Heart right ventricle (tissue), 16 donors: ENCODE results near the gene ALDH3B2. TPM values are rescaled to one million over a fixed set of nuclear protein-coding genes. Genes with fewer than 3 reads are reported as not detected.

Experiments used
- ATAC-seq, 8 donors: fragments of 200-7000 bp; cut with Tn5 transposase; one replicate each; pipeline ENCODE4 v1.9.1; 2020; ENCODE audit warnings: mild to moderate bottlenecking in 8 of 8, moderate library complexity in 8 of 8, moderate number of reproducible peaks in 1 of 8
- DNase-seq, 2 donors: peaks; one replicate each; pipeline ENCODE4 v3.0.0-alpha.2; 2020
- H3K27ac ChIP-seq, 10 donors: fragments of 200-600 bp; sonication (generic) in 2 of 10; one replicate each; pipeline versions ENCODE4 v1.5.0 to v1.8.0; 2020 to 2022; ENCODE audit warnings: mild to moderate bottlenecking in 3 of 10
- H3K27me3 ChIP-seq, 7 donors: fragments of 200-600 bp; one replicate each; pipeline ENCODE4 v1.8.0; 2021 to 2022; ENCODE audit warnings: mild to moderate bottlenecking in 2 of 7
- H3K36me3 ChIP-seq, 9 donors: fragments of 200-600 bp; sonication (generic) in 1 of 9; one replicate each; pipeline versions ENCODE4 v1.5.0 to v1.8.0; 2020 to 2022; ENCODE audit warnings: mild to moderate bottlenecking in 2 of 9
- H3K4me1 ChIP-seq, 9 donors: fragments of 200-600 bp; sonication (generic) in 1 of 9; one replicate each; pipeline versions ENCODE4 v1.5.0 to v1.8.0; 2020 to 2022; ENCODE audit warnings: mild to moderate bottlenecking in 4 of 9
- H3K4me3 ChIP-seq, 10 donors: fragments of 200-600 bp; sonication (generic) in 2 of 10; one replicate each; pipeline versions ENCODE4 v1.5.0 to v1.8.0; 2020 to 2022; ENCODE audit warnings: mild to moderate bottlenecking in 7 of 10, moderate library complexity in 2 of 10
- H3K9me3 ChIP-seq, 11 donors: fragments of 200-600 bp in 10 of 11; sonication (generic) in 2 of 11; one replicate each; pipeline versions ENCODE4 v1.5.0 to v1.8.0; 2013 to 2022; ENCODE audit warnings: mild to moderate bottlenecking in 2 of 11, control low read depth in 1 of 11, moderate library complexity in 1 of 11
- WGBS, 2 donors: extraction: QIAGEN DNeasy Blood & Tissue Kit; methylation state at CpG; one replicate each; pipeline ENCODE4 v1.1.7; 2013; ENCODE audit warnings: inconsistent platforms in 1 of 2; 5-methylcytosine and 5-hydroxymethylcytosine counted together
- intact Hi-C, 10 donors: fragments of 100-400 bp; cut with DNase I; formaldehyde crosslinking; loops; one replicate each; pipeline versions ENCODE4 v1.11.1 to v1.14.2; 2022
- polyA plus RNA-seq, 2 donors: library from polyadenylated mRNA; stranded (reverse); fragments of 200-250 nt; gene quantifications; one replicate each; pipeline ENCODE4 v1.2.3, GENCODE V29; 2013
- total RNA-seq, 10 donors: library from RNA; stranded (reverse); fragmentation: NEBNext Ultra II Directional in 3 of 10; extraction: Animal tissue kit (Norgen Biotek cat#: 25700) in 3 of 10; gene quantifications; one replicate each; pipeline versions ENCODE4 v1.2.1 to v1.2.4, GENCODE V29; 2021 to 2023
- TF ChIP-seq, protein P1 (sequence below), 9 donors: fragments of 200-600 bp; sonication (generic) in 2 of 9; IDR thresholded peaks; one replicate each; pipeline versions ENCODE4 v1.5.0 to v1.8.0; 2021 to 2022; ENCODE audit warnings: antibody characterized with exemption in 9 of 9, mild to moderate bottlenecking in 5 of 9, moderate library complexity in 1 of 9
- donor health status: Arrhythmogenic right ventricular cardiomyopathy.
- donor health status: ischemic (EF 13 %, LVEDD 7.1; RV severe dilation, severe dysfunction).
- donor health status: healthy with polysubstance abuse.
- donor health status: DM: no; HTN: yes; CAD: no.
- donor health status: DM: no; HTN: no; CAD: no.
- donor health status: ischemic (EF 25% LVEDD 6.9; RV normal size, moderate dysfunction).
- donor health status: ischemic (EF 25% LVEDD 5.7; RV mildly dilated, moderate dysfunction).
- donor health status: healthy.
- donor health status: DM: yes; HTN: yes; CAD: no.
- donor health status: Ischemic cardiomyopathy.
- donor health status: ischemic (EF 35%, LVEDD 5.7; RV mildly dilated, moderate dysfunction).
- donor health status: nonischemic (EF 11% LVEDD 7.7; RV severe dilation, severe dysfunction).
- donor health status: DM: yes; HTN: yes; CAD: no.
- donor health status: PGD.
- donor health status: ischemic (EF 29% LVEDD 5.4; RV normal size, mild dysfunction).
- donor health status: nonischemic (EF 23%, LVEDD 6.1; RV moderate dilation, normal function).

Gene ALDH3B2
- total and polyA plus RNA-seq, 12 donors: 0.03 TPM; not detected in 11

DNA sequence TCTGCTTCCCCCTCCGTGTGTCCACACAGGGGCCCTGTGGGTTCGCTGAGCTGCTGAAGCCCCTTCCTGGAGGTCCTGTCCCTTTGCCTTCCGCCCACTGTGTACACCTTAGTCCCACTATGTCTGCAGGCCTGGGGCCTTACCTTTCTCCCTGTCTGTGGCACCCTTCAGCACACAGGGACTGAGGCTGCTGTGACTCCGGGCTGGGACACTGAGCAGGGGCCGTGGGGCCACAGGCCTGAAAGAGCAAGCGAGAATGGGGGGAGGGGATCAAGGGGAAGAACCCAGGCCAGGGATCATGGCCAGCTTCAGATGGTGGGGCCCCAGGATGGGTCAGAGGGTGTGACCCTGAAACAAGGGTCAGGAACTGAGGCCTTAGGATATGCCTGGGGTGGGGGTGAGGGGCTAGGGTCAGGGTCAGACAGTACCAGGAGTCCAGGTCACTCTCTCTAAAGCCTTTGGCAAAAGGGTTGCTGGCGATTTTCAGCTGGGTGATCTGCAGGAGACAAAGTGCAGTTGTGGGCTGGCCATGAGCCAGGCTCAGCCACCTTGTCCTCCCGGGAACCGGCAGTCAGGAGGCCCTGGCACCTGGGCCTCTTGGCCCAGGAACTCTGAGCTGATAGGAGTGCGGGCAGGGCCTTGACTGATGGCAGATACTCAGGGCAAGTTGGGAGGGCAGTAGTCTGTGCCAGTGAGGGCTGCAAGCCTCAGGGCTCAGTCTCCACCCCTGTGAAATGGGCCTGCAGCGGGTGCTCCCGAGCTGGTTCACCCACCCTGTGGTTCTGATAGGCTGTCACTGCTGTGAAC lies 42.0 kb downstream of the ALDH3B2 start:
- H3K9me3 ChIP-seq: no peaks in the 10 kb centered on the region
- H3K4me3 ChIP-seq: no peak overlapping the region
- peak overlapping the region in 5 of 10 donors; percentile 28 to 51 (median 39) for H3K27ac ChIP-seq
- 76% methylated on average over 12 of the region's 12 CpGs for WGBS, 2 donors
- peaks cover 0 to 30% (median 19%) of the 10 kb centered on the region in 9 donors for H3K4me1 ChIP-seq
- H3K36me3 ChIP-seq: no peaks in the 10 kb centered on the region
- DNase-seq (peak in 1 of 2 donors; percentile 57), ATAC-seq (peak in 1 of 8 donors; percentile 6)
- H3K27me3 ChIP-seq: no peaks in the 10 kb centered on the region
- intact Hi-C loops: loop anchor here in 1 of 10 donors (10.0 kb wide), 1 partner anchor 172 kb away; no protein-coding TSS in a partner anchor
- TF ChIP-seq, protein P1, sequence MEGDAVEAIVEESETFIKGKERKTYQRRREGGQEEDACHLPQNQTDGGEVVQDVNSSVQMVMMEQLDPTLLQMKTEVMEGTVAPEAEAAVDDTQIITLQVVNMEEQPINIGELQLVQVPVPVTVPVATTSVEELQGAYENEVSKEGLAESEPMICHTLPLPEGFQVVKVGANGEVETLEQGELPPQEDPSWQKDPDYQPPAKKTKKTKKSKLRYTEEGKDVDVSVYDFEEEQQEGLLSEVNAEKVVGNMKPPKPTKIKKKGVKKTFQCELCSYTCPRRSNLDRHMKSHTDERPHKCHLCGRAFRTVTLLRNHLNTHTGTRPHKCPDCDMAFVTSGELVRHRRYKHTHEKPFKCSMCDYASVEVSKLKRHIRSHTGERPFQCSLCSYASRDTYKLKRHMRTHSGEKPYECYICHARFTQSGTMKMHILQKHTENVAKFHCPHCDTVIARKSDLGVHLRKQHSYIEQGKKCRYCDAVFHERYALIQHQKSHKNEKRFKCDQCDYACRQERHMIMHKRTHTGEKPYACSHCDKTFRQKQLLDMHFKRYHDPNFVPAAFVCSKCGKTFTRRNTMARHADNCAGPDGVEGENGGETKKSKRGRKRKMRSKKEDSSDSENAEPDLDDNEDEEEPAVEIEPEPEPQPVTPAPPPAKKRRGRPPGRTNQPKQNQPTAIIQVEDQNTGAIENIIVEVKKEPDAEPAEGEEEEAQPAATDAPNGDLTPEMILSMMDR (IDR thresholded peaks at IDR 0.05): no peak

GRCh38 chr11:67631853-67632174 lies 42.6 kb downstream of the ALDH3B2 start:
- Histone ChIP-seq H3K9me3 (no peaks in the 10 kb centered on the region), H3K36me3 (no peaks in the 10 kb centered on the region), H3K27me3 (no peaks in the 10 kb centered on the region), H3K4me3 (no peak overlapping the region), H3K4me1 (peaks cover 0 to 30% (median 19%) of the 10 kb centered on the region in 9 donors), H3K27ac (peak overlapping the region in 5 of 10 donors; percentile 28 to 85 (median 49))
- intact Hi-C loops: loop anchor here in 4 of 10 donors (2.0 to 10.0 kb wide), 3 partner anchors 25 to 173 kb away; partner anchors contain the start of gene NDUFV1 (in 1 of the 4)
- TF ChIP-seq, protein P1 (IDR thresholded peaks at IDR 0.05): no peak
- DNase-seq (no peak), ATAC-seq (no peak)
- WGBS, 2 donors: 95 to 97% methylated on average over 2 of the region's 2 CpGs

DNA sequence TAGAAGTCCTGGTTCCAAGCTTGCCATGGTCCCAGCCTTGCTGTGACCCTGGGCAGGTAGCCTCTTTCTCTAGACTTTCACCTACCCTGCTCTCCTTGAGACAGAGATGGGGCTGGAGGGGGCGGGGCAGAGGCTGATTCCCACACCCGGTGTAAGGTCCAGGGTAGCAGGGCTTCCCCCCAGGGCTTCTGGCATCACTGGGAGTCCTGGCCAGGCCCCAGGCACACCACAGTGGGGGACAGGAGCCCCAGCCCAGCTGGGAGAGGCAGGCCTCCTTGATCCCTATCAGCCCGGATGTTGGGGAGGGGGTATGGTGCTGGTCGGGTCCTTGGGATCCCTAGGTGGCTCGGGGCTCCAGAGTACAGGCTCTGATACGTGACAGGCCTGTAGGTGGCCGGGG lies 43.0 kb downstream of the ALDH3B2 start:
- H3K4me1 ChIP-seq: peaks cover 0 to 30% (median 19%) of the 10 kb centered on the region in 9 donors
- no peak for ATAC-seq
- WGBS, 2 donors: 82 to 84% methylated on average over 7 of the region's 7 CpGs
- H3K4me3 ChIP-seq: no peak overlapping the region
- no peaks in the 10 kb centered on the region for H3K36me3 ChIP-seq
- no peaks in the 10 kb centered on the region for H3K9me3 ChIP-seq
- TF ChIP-seq, protein P1 (IDR thresholded peaks at IDR 0.05): no peak
- H3K27ac ChIP-seq: peak overlapping the region in 8 of 10 donors; percentile 83 to 98 (median 95)
- intact Hi-C loops: loop anchor here in 4 of 10 donors (2.0 to 10.0 kb wide), 3 partner anchors 25 to 173 kb away; partner anchors contain the start of gene NDUFV1 (in 1 of the 4)
- DNase-seq: peak in 1 of 2 donors; percentile 19
- no peaks in the 10 kb centered on the region for H3K27me3 ChIP-seq

DNA sequence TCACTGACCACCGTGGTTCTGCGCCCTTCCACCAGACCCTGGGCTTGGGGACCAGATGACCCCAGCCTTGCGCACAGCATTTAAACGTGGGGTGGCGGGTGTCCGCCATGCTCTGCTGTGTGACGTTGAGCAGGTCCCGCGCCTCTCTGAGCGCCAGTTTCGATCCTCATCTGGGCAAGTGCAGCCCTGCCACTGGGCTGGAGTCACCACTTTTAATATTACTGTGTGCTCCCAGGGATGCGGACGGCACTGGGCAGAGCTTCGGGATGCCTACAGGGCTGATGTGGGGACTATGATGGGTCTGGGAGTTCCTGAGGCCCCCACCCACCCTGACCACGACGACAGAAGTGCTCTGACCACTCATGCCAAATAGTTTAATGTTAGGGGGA lies 43.5 kb downstream of the ALDH3B2 start:
- 57 to 60% methylated on average over 16 of the region's 16 CpGs for WGBS, 2 donors
- H3K4me3 ChIP-seq: peak overlapping the region; percentile 16 to 80 (median 64)
- H3K27ac ChIP-seq: peak overlapping the region; percentile 16 to 98 (median 92)
- no peaks in the 10 kb centered on the region for H3K27me3 ChIP-seq
- no peaks in the 10 kb centered on the region for H3K9me3 ChIP-seq
- H3K36me3 ChIP-seq: no peaks in the 10 kb centered on the region
- intact Hi-C loops: loop anchor here in 4 of 10 donors (2.0 to 10.0 kb wide), 3 partner anchors 24 to 174 kb away; partner anchors contain the start of gene NDUFV1 (in 1 of the 4)
- H3K4me1 ChIP-seq: peaks cover 0 to 30% (median 19%) of the 10 kb centered on the region in 9 donors
- TF ChIP-seq, protein P1 (IDR thresholded peaks at IDR 0.05): peak in 3 of 9 donors; percentile 2 to 16 (median 3)
- DNase-seq (no peak), ATAC-seq (no peak)
